ENCODE measurements around the gene PARD6B. TPM values are rescaled to one million over a fixed set of nuclear protein-coding genes. Genes with fewer than 3 reads are reported as not detected.

PARD6B gene
- total and polyA plus RNA-seq, 2 of the 4 experiments (the other 2 are of a cell fraction): 0.17 to 0.90 TPM

- Histone ChIP-seq H3K79me1 (ENCODE audit: low read depth in 1 of 2, low read length in 2 of 2) (no peaks in the 10 kb centered on the region), H3K56ac (ENCODE audit: extremely low read depth, insufficient read depth, low read length) (no peak overlapping the region), H2BK5ac (ENCODE audit: low read depth, low read length, poor library complexity, severe bottlenecking) (no peak overlapping the region), H2AK5ac (ENCODE audit: low read depth, low read length) (no peak overlapping the region), H3K14ac (replicated peaks; ENCODE audit: low read depth, low read length) (no peak overlapping the region), H2AK9ac (replicated peaks; ENCODE audit: low read depth, low read length, poor library complexity) (no peak overlapping the region), H4K8ac (ENCODE audit: low read depth in 2 of 2, low read length in 2 of 2) (no peak overlapping the region), H3K4me2 (ENCODE audit: low read depth, low read length) (no peak overlapping the region), H3K9me1 (ENCODE audit: insufficient read depth, low read length) (no peaks in the 10 kb centered on the region), H2BK15ac (ENCODE audit: low read depth, low read length) (no peak overlapping the region), H3K27me3 (ENCODE audit: control insufficient read depth, insufficient read depth, low read length) (peaks cover 12% of the 10 kb centered on the region), H3K4ac (ENCODE audit: low read depth, low read length) (no peak overlapping the region), H2BK20ac (ENCODE audit: low read depth, low read length) (no peak overlapping the region), H3K9ac (ENCODE audit: low read depth, low read length) (no peak overlapping the region), H3K4me1 (ENCODE audit: control insufficient read depth, insufficient read depth, low read length) (no peaks in the 10 kb centered on the region), H3K18ac (ENCODE audit: low read depth, low read length) (no peak overlapping the region), H2BK120ac (ENCODE audit: low read depth, low read length) (no peak overlapping the region), H3K36me3 (ENCODE audit: control insufficient read depth, insufficient read depth, low read length) (no peaks in the 10 kb centered on the region), H4K20me1 (ENCODE audit: insufficient read depth, low read length) (no peaks in the 10 kb centered on the region), H3K23ac (ENCODE audit: low read depth, low read length) (no peak overlapping the region), H4K91ac (ENCODE audit: insufficient read depth, low read depth, low read length) (no peak overlapping the region), H3K27ac (ENCODE audit: insufficient read depth, low read length) (no peak overlapping the region), H2AFZ (replicated peaks; ENCODE audit: low read length, poor library complexity) (no peak overlapping the region), H3K4me3 (ENCODE audit: insufficient read depth, low read depth, low read length) (no peak overlapping the region), H4K5ac (ENCODE audit: low read depth, low read length) (no peak overlapping the region), H3K9me3 (ENCODE audit: control insufficient read depth, insufficient read depth, low read length) (no peaks in the 10 kb centered on the region)
- BruUV-seq (replicated peaks): no TSS peak
- dilution Hi-C loops (cut with HindIII; ENCODE audit: low sequenced_read_pairs, unreplicated experiment): no loop called here
- intact Hi-C loops (cut with micrococcal nuclease): no loop called here
- in situ Hi-C loops (cut with MboI; ENCODE audit: low sequenced_read_pairs): no loop called here
- DNase-seq: no peak
- POLR2A ChIA-PET (ENCODE audit: unreplicated experiment): no interaction called here
- WGBS, 2 experiments (ENCODE audit: extremely low coverage in 2 of 2, insufficient read length in 1 of 2): no CpG with 5 or more reads among the region's 2 CpGs
- TF ChIP-seq MAFK (IDR thresholded peaks at IDR 0.05; ENCODE audit: low read depth, low read length) (no peak), MXI1 (IDR thresholded peaks at IDR 0.05; ENCODE audit: borderline replicate concordance, low read depth, low read length) (no peak), USF2 (IDR thresholded peaks at IDR 0.05; ENCODE audit: low read depth, low read length) (no peak), ELK1 (IDR thresholded peaks at IDR 0.05; ENCODE audit: borderline replicate concordance, low read depth, low read length) (no peak), BHLHE40 (IDR thresholded peaks at IDR 0.05; ENCODE audit: low read depth, low read length) (no peak), POLR2A (IDR thresholded peaks at IDR 0.05; ENCODE audit: low read depth, low read length) (no peak), RFX5 (IDR thresholded peaks at IDR 0.05; ENCODE audit: low read depth, low read length) (no peak), RAD21 (IDR thresholded peaks at IDR 0.05; ENCODE audit: low read length) (no peak), MAZ (IDR thresholded peaks at IDR 0.05; ENCODE audit: borderline replicate concordance, low read depth, low read length) (no peak), FOS (IDR thresholded peaks at IDR 0.05; ENCODE audit: low read depth, low read length) (no peak), RCOR1 (IDR thresholded peaks at IDR 0.05; ENCODE audit: insufficient replicate concordance, low read length) (no peak), CHD1 (IDR thresholded peaks at IDR 0.05; ENCODE audit: low read depth, low read length) (no peak), CTCF (conservative IDR thresholded peaks at IDR 0.05; ENCODE audit: low read depth, low read length) (no peak), CEBPB (IDR thresholded peaks at IDR 0.05; ENCODE audit: low read depth, low read length) (no peak), SMC3 (IDR thresholded peaks at IDR 0.05; ENCODE audit: low read depth, low read length) (no peak)
- CTCF ChIA-PET: interaction anchor here (0.7 to 1.6 kb wide), 2 partner anchors 11 to 569 kb away, joined by 3 to 8 read pairs; no protein-coding TSS in a partner anchor
- no peak for ATAC-seq (ENCODE audit: low read depth)
These were observed 46.0 kb downstream of the PARD6B start for GRCh38 chr20:50777373-50777772.
